ENCODE results near the gene CACNA2D3.

- TF ChIP-seq POLR2AphosphoS5 (IDR thresholded peaks at IDR 0.05): no peak
- TF ChIP-seq EP300 (IDR thresholded peaks at IDR 0.05; ENCODE audit: low read depth): no peak
Measured at GRCh38 chr3:54784021-54784420, 661.7 kb downstream of the CACNA2D3 start.

Data from transverse colon (tissue), 3 donors.